ENCODE results near the gene LRMDA.

DNA sequence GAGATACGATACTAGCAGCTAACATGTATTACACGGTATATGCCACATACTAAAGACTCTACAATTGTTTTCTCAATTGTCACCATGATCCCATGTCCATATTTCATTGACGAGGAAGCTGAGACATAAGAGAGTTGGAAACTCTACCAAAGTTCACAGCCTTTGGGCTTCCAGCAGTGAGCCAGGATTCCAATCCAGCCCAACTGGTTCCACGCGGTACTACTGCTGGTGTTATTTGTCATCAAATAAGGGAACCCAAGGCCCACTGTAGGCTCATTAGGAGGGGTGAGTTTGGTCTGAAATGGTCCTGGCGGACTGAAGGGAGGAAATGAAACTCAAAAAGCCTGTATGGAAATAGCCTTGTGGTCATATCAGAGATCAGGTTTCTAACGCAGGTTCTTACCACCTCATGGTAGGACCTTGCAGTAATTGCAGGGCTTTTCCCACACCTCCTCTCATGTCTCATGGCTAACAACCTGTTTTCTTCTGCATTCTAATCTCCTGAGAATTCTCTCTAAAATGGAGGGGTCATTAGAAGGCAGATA is 814.6 kb downstream of the LRMDA start:
- TF ChIP-seq, protein P1, sequence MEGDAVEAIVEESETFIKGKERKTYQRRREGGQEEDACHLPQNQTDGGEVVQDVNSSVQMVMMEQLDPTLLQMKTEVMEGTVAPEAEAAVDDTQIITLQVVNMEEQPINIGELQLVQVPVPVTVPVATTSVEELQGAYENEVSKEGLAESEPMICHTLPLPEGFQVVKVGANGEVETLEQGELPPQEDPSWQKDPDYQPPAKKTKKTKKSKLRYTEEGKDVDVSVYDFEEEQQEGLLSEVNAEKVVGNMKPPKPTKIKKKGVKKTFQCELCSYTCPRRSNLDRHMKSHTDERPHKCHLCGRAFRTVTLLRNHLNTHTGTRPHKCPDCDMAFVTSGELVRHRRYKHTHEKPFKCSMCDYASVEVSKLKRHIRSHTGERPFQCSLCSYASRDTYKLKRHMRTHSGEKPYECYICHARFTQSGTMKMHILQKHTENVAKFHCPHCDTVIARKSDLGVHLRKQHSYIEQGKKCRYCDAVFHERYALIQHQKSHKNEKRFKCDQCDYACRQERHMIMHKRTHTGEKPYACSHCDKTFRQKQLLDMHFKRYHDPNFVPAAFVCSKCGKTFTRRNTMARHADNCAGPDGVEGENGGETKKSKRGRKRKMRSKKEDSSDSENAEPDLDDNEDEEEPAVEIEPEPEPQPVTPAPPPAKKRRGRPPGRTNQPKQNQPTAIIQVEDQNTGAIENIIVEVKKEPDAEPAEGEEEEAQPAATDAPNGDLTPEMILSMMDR (CRISPR knock-in tag; IDR thresholded peaks at IDR 0.05): no peak
- TF ChIP-seq SIN3A (IDR thresholded peaks at IDR 0.05; ENCODE audit: borderline replicate concordance, low read depth, low read length): no peak
- no peak for TF ChIP-seq RAD21 (CRISPR knock-in tag; IDR thresholded peaks at IDR 0.05)
- TF ChIP-seq ZMYM2 (CRISPR knock-in tag; IDR thresholded peaks at IDR 0.05): no peak
- TF ChIP-seq SMAD1 (CRISPR knock-in tag; IDR thresholded peaks at IDR 0.05; ENCODE audit: borderline replicate concordance, low read depth): no peak

Data from HepG2 (cell line).